Stimulated activated CD4-positive, alpha-beta T cell treated with anti-CD3 and anti-CD28 coated beads, Interleukin-12 subunit alpha, Interleukin-12 subunit beta, amount 100 ng/mL, for 48 hours (primary cell): Measurements from ENCODE around the gene MAP4K2.

Experiments
- DNase-seq, 3 donors: peaks; one replicate each; pipeline ENCODE4 v3.0.0-alpha.2; 2020; ENCODE audit warnings: low read depth in 2 of 3, low spot score in 1 of 3

Gene MAP4K2

DNA sequence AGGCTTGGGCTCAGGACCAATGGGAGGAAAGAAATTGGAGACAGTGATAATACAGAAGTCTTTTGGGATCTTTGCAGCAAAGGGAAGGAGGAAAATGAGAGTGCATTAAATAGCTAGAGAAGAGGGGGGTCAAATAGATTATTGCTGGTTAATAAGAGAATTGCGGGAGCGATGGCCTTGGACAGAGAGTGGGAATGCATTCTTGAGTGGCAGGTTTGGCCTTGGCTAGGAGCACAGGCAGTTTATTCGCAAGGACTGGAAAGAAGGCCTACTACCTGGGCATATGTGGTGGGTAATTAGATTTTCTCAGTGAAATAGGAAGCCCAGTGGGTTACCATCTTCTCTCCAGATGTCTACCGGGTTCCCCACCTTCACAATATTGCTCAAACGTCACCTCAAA lies 10.8 kb upstream of the MAP4K2 start:
- no peak for DNase-seq

DNA sequence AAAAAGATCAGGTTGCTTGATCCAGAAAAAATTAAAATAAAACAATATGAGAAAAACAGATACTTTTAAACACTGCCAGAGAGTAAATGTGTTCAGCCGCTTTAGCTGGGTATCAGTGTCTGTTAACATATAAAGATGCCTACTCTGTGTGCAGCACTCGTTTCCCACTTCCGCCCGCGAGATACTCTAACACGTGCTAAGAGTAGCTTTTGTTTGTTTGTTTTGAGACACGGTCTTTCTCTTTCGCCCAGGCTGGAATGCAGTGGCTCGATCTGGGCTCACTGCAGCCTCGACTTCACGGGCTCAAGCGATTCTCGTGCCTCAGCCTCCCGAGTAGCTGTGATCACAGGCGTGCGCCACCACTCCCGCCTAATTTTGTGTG lies 7.9 kb upstream of the MAP4K2 start:
- DNase-seq: no peak

DNA sequence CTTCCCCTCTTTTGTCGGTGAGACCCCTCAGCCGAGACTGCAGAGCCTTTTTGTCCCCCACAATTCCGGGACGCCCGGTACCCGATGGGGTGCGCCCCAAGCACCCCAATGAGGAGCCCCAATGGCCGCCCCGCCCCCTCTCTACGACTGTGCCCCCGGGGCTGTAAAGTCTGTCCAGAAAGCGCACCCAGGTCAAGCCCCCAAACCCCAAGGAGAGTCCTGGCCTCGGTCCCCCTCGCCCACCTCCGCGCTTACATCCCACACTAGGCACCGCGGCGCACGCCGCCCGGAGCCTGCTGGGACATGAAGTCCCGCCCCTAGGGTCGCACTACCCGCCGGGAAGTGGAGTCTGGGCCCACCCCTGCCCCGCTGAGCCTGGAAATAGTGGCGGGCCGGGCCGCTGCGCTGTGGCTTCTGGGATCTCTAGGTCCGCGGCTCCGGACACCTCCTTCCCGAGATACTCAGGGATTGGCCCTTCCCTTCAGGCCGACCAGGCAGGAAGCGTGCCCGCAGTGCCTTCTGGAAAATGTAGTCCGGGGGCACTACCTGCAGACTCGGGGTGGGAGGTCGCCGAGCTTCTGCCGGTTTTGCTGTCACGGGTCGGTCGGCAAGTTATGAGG lies 7.4 kb upstream of the MAP4K2 start, which contains the start of gene MEN1:
MEN1 (minus strand) TSS at position 281 of the 620 bp plus-strand sequence. CDS start 442 bp downstream, outside the sequence.
- DNase-seq: peak; percentile 79 to 81 (median 81)

DNA sequence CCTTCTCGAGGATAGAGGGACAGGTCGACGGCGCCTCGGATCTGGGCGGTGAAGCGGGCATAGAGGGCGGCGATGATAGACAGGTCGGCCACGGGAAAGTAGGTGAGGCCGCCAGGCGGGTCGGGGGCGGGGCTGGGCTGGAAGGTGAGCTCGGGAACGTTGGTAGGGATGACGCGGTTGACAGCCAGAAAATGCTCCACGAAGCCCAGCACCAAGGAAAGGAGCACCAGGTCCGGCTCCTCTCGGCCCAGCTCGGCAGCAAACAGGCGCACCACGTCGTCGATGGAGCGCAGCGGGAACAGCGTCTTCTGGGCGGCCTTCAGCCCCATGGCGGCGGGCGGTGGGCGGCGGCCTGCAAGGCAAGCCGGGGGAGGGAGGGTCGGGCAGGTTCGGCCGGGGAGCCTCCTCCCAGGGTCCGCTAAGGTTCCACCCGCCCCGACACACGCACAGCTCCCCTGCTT lies 6.8 kb upstream of the MAP4K2 start:
- peak in 1 of 3 donors; percentile 9 for DNase-seq

DNA sequence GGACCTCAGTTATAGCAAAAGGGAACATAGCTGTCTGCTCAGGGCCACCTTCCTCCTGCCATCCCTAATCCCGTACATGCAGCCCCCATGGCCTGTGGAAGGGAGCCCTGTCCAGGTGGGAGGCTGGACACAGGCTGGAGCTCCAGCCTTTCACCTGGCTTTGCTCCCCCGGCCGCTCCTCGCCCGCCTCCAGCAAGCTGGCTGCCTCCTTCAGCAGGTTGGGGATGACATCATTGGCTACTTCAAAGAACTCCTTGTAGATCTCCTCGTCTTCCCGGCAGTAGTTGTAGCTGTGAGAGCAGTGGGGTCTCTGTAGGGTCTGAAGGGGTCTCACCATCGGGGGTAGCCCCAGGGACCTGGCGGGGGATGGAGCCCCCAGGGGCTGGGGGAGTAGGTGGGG lies 2.5 kb upstream of the MAP4K2 start:
- no peak for DNase-seq

DNA sequence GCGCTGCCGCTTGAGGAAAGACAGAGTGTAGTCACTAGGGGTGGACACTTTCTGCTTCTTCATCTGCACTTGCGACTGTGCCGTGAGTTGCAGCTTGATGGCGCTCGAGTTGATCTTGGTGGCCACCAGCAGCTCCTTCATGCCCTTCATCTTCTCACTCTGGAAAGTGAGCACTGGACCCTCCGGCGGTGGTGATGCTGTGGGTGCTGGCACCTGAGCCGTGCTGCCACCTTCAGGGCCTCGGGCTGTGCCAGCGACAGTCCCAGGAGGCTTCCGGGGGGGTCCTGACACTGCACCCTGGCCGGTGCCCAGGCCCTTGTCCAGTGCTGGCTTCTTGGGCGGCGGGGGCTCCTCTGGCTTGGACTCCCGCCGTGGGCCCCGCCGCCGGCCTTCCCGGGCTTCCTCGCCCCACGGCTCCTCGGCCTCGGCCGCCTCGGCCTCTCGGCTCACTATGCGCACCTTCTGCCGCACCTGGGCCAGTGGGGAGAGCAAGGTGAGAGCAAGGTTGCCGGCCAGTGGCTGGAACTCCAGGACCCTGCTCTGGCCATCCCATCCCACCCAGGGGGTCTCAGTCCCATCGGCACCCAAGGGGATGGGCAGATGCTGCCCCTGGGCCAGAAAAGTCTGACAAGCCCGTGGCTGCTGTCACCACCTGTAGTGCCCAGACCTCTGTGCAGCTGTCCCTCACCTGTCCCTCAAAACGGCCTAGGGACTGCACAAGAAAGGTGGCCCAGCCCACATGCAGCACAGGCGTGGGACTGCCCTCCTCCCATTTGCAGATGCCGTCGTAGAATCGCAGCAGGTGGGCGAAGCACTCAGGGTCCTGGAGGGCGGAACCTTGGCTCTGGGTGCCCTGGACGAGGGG lies 1.6 kb upstream of the MAP4K2 start:
- no peak for DNase-seq

DNA sequence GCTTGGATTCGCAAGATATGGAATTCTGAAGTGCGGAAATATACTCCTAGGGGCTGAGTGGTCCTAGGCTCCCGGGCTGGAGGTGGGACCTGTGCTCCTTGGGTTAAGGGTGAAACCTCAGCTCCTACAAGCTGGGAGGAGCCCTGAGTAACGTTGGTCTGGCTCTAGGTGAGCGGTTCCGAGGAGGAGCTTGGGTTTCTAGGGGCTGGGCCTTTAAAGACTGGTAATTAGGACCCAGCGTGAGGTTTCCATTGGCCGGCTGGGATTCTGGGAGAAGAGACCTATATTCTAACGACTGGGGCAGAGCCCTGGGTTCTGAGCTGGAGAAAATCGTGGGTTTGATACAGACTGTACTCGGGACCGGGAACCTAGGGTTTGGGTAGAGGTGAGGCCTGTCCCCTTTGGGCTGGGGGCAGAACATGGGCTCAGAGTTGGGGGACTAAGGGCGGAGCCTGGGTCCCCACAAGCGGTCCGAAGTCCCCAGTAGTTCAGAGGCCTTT lies 882 bp upstream of the MAP4K2 start:
- no peak for DNase-seq

DNA sequence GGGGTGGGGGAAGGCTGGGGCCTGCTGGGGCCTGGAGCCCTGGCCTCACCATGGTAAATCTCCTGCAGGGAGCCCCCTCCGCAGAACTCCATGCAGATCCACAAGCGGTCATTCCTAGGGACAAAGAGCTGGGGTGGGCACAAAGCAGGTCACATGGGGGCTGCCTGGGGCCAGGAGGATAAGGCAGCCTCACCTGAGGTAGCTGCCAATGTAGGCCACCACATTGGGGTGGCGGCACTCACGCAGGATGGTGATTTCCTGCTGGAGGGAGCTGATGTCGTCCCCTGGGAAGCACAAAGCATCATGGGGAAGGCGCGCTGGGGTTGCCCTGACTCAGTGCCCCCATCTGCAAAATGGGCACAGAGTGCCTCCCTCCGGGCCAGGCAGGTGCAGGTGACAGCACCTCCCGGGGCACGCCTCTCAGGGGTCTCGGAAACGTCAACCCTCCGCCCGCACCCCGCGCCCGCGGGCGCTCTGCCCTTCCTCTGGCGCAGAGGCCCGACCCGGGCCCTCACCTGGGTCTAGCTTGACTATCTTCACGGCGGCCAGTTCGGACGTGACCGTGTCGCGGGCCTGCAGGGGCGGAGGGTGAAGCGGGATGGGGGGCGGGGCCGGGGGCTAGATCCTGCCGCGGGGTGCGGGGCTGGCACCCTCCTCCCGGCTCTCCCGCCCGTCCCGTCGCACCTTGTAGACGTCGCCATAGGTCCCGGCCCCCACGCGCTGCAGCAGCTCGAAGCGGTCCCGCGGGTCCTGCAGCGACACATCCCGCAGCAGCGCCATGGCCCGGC lies 450 bp downstream of the MAP4K2 start:
- DNase-seq: peak in 2 of 3 donors; percentile 14 to 20

DNA sequence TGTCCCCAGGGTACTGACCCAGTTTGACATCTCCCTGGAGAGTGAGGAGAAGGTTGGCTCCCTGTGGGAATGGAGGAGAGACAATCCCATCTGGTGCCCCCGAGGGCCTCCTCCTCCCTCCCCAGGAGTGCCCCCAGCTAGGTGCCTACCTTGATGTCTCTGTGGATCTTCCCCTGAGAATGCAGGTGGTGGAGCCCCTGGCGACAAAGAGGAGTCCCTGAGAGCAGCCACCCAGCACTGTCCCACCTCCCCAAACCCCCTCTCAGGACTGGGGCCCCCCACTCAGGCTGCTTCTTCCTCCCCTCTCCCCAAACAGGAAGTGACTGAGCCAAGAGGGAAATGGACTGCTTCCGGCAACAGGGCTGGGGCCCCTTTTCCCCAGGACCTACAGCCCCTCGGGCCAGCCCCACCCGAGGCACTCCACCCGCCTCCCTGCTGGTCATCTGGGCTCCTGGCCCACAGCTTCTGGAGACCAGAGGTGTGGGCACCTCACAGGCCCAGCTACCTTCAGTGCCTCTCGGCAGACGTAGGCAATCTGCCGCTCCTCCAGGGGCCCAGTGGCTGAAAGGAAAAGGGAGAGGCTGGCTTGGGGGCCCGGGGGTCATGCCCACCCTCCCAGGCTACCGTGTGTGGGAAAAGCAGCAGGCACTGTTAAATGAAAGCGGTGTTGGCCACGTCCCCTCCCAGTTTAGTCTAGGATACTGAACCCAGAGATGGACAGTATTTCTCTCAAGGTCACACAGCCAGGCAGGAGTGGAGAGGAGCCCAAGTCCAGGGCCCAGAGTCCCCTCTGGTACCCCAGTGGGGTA lies 1.2 kb downstream of the MAP4K2 start:
- DNase-seq: no peak

DNA sequence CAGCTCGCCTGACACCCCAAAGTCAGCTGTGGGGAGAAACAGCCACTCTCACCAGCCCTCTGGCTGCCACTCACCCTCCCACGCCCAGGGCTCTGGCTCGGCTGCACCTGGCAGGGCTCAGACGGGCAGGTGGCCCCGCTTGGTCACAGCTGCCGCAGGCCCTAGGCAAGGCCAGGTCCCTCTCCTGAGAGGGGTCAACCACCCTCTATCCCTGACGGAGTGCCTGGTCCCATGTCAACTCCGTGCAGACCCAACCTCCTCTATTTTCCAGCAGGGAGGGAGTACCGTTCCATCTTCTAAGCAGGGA lies 1.9 kb downstream of the MAP4K2 start:
- DNase-seq: no peak

DNA sequence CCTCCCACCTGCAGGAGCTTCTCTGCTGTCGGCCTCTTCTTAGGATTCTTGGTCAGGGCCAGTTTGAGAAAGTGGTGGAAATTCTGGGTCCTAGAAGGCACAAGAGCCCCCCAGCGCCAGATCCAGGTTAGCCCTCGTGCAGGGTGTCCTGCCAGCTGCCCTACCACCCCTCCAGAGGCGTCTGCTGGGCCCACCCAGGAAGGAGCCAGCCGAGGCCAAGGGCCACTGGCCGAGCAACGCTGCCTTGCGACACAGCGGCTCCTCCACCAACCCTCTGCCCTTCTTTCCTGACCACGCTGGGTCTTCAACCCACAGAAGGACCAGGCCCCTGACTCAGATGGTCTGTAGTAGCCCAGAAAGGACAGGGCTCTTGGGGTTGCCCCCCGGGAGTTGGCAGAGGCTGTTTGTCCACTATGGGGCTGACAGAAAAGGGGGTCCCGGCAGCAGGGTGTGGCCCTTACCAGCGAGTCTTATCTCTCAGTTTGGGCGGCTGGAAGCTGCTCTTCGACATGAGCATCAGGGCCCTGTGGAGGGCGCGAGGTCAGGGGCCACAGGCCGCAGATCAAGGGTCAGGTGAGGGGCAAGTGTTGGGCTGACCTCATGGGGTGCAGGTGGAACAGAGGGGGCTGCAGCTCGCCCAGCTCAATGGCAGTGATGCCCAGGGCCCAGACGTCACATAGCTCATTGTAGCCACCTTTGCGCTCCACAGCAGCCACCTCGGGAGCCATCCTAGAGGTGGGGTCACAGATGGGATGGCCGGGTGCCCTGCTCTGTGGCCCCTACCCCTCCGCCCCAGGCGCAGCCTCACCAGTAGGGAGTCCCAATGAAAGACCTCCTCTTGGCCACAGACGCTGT lies 2.5 kb downstream of the MAP4K2 start:
- no peak for DNase-seq

DNA sequence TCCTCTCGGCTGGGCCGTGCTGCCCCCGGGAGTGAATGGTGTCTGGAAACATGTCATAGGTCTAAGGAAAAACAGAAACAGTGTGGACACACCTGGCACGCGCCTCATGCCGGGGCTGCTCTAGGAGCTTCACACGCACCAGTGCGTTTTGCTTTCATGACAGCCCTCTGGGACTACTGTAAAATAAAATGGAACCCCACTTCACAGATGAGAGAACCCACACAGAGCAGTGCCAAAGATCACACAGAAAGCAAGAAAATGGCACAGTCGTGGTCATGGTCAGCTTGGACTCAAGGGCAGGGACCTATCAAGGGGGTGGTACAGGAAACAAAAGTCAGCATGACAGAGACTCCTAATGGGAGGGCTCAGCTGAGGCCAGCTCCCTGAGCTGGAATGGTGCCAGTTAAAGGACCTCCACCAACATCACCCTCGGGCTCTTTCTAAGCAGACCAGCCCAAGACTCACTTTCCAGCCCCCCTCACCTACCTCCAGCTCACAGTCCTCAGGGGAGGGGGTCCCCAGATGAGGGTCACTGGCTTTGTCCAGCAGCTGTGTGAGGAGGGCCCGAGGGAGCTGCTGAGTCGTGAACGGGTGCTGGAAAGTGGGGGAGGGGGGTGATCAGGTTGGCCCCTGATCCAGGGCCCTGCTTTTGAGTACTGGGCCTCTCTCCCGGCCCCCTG lies 3.3 kb downstream of the MAP4K2 start:
- no peak for DNase-seq

DNA sequence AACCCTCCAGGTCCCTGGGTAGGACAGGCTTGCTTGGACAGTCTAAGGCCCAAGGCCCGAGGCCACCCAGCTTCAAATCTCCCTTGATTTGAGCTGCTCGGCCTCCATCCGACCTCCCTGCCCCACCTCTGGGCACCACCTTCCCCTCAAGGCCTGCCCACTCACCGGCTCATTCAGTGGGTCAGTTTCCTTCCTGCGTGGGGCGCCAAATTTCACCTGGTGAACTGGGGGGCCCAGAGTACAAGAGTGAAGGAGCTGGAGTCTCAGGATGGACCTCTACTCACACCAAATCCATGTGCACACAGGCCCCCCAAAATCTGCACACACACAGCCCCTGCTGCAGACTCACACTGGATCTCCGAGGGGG lies 3.8 kb downstream of the MAP4K2 start:
- no peak for DNase-seq

DNA sequence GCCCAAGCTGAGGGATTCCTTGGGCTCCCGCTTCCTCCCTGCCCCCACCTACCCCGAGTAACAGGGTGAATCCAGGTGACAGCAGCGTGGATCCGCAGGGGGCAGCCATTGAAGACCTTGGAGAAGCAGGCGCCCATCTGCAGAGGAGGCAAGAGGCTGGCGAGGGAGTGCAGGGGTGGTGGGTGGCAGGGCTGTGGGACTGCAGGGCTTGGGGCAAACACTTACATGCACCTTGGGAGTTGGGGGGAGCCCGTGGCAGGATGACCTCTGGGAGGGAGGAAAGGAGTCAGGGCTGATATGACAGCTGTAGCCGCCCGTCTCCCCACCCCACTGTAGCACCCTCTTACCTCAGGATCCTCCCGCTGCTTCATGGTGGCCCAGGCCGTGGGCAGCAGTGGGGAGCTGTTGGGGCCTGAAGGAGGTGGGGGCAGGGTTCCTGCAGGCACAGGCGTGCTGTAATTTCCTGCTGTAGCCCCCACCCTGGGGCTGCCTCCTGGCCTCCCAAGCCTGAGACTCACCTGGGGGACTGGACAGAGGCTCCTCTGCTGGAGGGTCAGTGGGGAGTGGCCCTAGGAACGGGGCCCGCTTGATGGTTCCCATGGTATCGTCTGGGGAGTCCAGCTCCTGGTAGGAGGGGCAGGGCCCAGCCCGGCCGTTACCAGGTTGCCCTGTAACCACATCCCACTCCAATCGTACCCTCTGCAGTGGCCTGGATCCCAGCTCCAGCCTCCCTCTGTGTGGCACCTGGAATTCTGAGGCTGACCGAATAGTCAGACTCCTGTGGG lies 6.1 kb downstream of the MAP4K2 start:
- no peak for DNase-seq

DNA sequence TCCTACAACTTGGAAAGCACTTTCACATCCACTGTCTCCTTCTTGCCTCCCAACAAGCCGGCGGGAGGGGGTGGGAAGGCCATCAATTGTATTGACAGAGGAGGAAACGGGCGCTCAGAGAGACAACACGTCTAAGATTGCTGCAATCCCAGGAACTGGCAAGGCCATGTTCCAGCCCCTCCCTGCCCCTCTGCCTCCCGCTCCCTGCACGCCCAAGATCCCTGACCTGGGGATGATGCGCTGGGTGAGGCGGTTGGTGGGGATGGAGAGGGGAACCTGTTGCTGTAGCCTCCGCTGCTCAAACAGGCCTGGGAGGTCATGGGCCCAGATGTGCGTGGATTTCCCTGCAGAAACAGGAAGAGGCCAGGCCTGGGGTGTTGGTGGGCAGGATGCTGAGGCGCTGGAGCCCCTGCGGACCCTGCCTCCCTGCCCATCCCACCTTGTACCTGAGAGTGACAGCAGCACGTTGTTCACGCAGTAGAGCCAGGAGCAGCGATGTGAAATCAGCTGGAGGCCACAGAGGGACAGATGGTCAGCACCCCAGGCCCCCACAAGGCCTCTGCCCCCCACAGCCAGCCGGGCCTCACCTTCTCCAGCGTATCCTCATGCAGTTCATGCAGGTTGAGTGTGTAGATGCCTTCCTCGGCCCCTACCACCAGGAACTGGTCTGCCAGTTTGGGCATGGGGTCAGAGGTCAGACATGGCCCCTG lies 6.8 kb downstream of the MAP4K2 start:
- no peak for DNase-seq

DNA sequence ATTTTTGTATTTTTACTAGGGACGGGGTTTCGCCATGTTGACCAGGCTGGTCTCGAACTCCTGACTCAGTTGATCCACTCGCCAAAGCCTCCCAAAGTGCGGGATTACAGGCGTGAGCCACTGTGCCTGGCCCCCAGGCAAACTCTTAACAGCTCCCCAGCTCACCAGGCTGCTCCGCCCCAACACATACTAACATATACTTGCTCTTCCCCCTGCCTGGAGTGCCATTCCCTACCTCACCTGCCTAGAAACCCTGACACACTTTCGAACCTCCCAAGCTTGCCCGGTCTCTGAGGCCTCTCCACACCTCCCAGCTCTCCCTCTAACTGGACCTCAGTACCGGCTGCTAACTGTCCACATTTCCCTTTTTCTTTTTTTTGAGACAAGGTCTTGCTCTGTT lies 8.5 kb downstream of the MAP4K2 start:
- DNase-seq: no peak

DNA sequence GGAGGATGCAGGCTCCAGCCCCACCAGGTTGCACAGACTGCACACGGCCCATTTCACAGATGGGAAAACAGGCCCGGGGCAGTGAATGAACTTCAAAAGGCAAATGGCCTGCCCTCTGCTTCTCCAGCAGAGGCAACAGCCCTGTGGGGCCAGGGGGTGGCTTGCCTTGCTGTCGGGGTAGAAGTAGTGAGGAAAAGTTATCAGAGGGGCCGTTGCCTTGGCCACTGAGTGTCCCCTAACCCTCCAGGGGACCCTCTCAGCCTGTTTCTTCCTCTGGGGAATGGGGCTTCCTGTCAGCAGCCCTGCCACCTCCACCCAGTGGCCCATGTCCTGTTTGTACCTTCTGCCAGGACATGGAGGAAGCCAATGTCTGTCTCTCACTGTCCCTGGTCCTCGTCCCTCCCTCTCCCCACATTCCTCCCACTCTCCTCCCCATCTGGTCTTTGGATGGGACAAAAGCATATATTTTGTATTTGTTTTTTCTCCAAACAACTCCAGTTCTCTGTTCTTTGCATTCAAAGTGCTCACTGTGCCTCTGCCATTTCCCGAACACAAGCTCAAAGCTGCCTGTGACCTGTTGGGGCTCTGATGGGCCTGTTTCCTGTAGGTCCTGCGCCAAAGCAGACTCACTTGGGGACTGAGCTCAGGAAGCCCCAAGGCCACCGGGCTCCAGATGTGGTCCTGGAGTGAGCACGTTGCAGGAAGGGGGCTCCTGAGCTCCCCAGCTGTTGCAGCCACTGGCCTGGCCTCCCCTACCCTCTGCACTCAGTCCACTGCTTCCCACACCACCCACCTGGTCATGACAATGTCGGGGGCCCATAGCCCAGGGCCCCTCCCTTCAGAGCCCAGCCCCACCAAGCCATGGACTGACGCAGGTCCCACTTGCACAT lies 9.5 kb downstream of the MAP4K2 start:
- DNase-seq: no peak
